Fibroblast of the aortic adventitia (primary cell): Measurements from ENCODE around the gene FOXD2. TPM values are rescaled to one million over a fixed set of nuclear protein-coding genes. Genes with fewer than 3 reads are reported as not detected.
A peak's percentile ranks its signal among the peaks of the same experiment; 100 is the strongest.

Experiments
- DNase-seq: peaks from one replicate; pipeline ENCODE4 v3.0.0-alpha.2; 2010; ENCODE audit warnings: low read depth
- H3K4me3 ChIP-seq: 2 replicates; pipeline ENCODE4 v1.5.1; 2011; ENCODE audit warnings: low read depth, mild to moderate bottlenecking, control low read depth, low read length, moderate library complexity
- CTCF ChIP-seq: IDR thresholded peaks from 2 replicates; pipeline ENCODE4 v1.5.1; 2011; ENCODE audit warnings: mild to moderate bottlenecking, low read length, control low read depth, inconsistent platforms; ENCODE audit not compliant: insufficient read depth
- total RNA-seq: library from RNA; depleted of rRNA; stranded (reverse); fragments of >200 nt; gene quantifications from 2 replicates; pipeline ENCODE4 v1.2.3, GENCODE V29; 2012; ENCODE audit warnings: low replicate concordance

Gene FOXD2
- total RNA-seq, 1 donor = 0.36 TPM

- peak overlapping the region; percentile 79 for H3K4me3 ChIP-seq
- no peak for TF ChIP-seq CTCF
- no peak for DNase-seq
Measured at GRCh38 chr1:47435506-47436303, 2.1 kb upstream of the FOXD2 start.

- peak; percentile 75 for DNase-seq
- H3K4me3 ChIP-seq = peak overlapping the region; percentile 79
Measured at GRCh38 chr1:47436304-47436978, 1.4 kb upstream of the FOXD2 start.

GRCh38 chr1:47436979-47437446 lies 831 bp upstream of the FOXD2 start:
- peak overlapping the region; percentile 79 for H3K4me3 ChIP-seq
- peak; percentile 43 for DNase-seq
- no peak for TF ChIP-seq CTCF

More at GRCh38 chr1:47436304-47436978, 1.4 kb upstream of the FOXD2 start:
- TF ChIP-seq CTCF = peak; percentile 100

GRCh38 chr1:47438165-47439016 lies 547 bp downstream of the FOXD2 start:
- H3K4me3 ChIP-seq = peak overlapping the region; percentile 62
- DNase-seq = no peak
- TF ChIP-seq CTCF = no peak

- DNase-seq = no peak
- no peak for TF ChIP-seq CTCF
- no peak overlapping the region for H3K4me3 ChIP-seq
Measured at GRCh38 chr1:47439017-47439818, 1.4 kb downstream of the FOXD2 start.
